Stimulated activated CD8-positive, alpha-beta memory T cell treated with anti-CD3 and anti-CD28 coated beads, Interleukin-4, amount 100 ng/mL, for 1 hour (primary cell): Measurements from ENCODE around the gene CHRM4.

Experiments
- DNase-seq, 2 donors: peaks; one replicate each; pipeline ENCODE4 v3.0.0-alpha.2; 2020; ENCODE audit warnings: low read depth in 2 of 2, low spot score in 1 of 2

The CHRM4 gene

GRCh38 chr11:46391578-46392420 is at the start of gene CHRM4:
TSS of gene CHRM4 (minus strand) at chr11:46391776. CDS start at chr11:46386557, 5,219 bp downstream.
- no peak for DNase-seq

DNA sequence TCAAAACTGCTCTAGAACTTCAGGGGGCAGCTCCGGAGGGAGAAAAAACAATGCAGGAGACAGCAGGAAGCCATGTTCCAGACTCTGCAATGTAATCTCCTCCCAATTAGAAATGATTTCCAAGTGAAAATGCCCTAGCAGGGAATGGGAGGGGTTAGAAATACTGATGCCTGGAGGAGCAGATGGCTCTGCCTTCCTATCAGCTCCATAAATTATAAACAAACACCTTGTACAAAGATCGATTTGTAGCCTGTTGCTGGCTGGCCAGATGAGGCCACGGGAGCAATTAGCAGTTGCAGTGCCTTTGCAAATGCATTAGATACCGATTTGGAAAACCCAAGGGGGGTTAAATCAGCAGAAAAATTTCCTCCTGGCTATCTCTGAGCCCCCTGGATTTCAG is 46.6 kb upstream of the CHRM4 start:
- no peak for DNase-seq

GRCh38 chr11:46437122-46437689 is 45.6 kb upstream of the CHRM4 start:
- no peak for DNase-seq

GRCh38 chr11:46436113-46436512 is 44.5 kb upstream of the CHRM4 start:
- no peak for DNase-seq

- no peak for DNase-seq
Observed at GRCh38 chr11:46435679-46436078, 44.1 kb upstream of the CHRM4 start.

- DNase-seq, result no peak
Observed at GRCh38 chr11:46431211-46431610, 39.6 kb upstream of the CHRM4 start.

DNA sequence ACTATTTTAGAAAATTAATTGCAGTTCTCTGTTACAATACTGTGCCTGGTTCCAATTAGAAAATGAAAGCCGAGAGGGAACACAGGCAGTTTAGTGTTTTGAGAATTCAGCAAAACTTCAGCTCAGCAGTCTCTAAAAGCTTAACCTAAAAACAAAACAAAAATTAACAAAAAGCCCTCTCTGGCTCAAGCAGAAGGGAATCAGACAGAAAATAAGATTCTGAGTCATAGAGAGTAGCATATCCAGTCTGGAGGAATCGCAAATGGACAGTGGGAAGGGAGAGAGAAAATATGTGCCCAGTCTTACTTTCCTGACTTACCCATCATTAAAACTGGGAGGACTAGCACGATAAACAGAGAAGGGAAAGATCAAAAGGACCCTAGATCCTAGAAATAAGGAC is 38.1 kb upstream of the CHRM4 start:
- DNase-seq, result no peak

GRCh38 chr11:46427364-46427763 is 35.8 kb upstream of the CHRM4 start:
- DNase-seq, result no peak

DNA sequence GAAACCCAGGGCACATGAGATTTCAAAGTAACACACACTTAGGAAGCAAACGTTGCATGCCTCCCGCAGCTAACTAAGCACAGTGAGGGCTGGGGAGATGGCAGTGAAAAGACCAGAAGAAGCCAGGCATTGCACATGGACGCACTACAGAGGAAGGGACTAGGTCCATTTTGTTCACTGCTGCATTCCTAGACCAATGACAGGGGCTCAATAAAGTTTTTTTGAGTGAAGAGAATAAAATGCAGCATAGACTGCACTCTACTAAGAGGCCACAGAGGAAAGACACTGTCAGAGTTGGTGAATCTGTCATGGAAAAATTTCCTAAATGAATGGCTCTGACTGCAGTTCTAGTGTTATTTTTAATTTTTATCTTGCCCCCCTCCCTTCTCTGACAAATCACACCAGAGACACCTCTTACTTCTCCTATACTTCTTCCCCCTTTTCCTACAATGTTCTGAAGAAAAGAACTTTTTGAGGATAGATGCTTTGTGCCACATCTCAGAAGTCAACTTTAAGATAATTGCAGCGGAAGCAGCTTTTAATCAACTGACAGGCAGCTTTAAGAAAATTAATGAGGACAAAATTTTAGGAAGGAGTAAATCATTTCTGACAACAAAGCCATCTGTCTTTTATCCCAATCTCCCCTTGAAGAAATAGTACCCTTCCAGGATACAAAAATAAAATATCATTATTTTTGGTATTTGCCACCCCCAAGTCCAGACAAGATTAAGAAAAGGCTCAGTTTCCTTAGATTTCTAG is 34.8 kb upstream of the CHRM4 start:
- no peak for DNase-seq

GRCh38 chr11:46422588-46422987 is 31.0 kb upstream of the CHRM4 start:
- no peak for DNase-seq

- DNase-seq, result no peak
Observed at GRCh38 chr11:46421257-46421880, 29.8 kb upstream of the CHRM4 start.

- DNase-seq, result no peak
Observed at GRCh38 chr11:46420513-46420912, 28.9 kb upstream of the CHRM4 start.

GRCh38 chr11:46418751-46419150 is 27.2 kb upstream of the CHRM4 start:
- DNase-seq, result no peak

DNA sequence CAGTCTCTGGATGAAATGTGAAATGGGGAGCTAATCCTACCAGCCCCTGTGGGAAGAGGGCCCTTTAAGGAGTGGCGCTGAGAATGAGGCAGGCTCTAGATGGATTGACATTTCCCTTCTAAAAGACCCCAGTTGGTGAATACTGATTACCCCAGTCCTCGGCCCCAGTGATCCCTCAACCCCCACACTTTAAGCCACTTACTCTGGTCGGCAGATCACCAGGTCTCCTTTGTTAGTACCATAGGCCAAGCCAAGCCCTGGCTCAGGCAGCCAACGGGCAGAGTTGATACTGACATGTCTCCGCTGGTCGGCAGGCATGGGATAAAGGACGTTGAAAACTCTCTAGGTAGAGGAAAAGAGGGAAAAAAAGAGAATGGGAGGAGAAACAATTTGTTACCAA is 26.1 kb upstream of the CHRM4 start:
- no peak for DNase-seq

GRCh38 chr11:46414879-46415278 is 23.3 kb upstream of the CHRM4 start:
- DNase-seq, result no peak

DNA sequence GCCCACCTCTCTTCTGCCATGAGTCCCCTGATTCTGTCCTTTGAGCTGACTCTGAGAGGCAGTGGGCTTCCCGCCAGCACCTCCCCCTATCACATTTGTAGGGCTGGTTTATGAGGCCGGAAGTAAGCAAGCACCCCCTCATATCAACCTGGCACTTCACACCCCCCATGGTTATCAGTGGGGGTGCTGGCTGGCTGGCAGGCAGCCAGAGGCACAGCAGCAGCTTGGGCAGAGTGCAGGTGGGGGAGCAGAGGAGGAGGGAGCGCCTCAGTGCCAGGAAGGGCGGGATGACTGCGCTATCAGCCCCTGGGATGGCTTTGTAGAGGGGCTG is 22.9 kb upstream of the CHRM4 start:
- no peak for DNase-seq

DNA sequence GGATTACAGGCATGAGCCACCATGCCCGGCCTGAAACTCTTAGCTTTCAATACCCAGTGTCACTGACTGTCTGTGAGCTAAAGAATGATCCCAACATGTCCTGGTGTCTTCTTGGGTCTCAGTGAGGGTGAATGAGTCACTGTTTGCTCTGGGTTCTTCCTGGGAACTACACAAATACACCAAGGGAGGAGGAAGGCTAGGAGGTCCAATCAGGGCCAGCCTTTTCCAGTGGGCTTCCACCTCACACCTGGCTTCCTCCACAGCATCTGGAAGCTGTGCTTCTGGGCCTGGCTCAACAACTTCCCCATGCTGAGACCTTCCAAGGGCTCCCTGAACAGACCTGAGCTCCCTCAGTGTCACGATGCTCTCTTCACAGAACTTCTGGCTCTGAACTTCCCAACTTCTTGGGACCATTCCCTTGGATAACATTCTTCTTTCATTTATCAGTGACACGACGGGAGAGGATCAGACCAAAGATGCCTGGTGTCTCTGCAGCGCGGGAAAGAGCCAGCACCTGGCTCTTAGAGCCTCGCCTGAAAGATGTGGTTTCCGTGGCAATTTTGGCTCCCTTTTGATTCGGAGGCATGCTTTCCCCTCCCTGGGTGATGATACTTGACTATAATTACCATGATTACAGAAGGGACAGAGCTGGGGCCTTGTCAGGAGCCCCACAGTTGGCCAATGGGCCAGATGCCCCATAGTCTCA is 22.3 kb upstream of the CHRM4 start:
- DNase-seq, result no peak

DNA sequence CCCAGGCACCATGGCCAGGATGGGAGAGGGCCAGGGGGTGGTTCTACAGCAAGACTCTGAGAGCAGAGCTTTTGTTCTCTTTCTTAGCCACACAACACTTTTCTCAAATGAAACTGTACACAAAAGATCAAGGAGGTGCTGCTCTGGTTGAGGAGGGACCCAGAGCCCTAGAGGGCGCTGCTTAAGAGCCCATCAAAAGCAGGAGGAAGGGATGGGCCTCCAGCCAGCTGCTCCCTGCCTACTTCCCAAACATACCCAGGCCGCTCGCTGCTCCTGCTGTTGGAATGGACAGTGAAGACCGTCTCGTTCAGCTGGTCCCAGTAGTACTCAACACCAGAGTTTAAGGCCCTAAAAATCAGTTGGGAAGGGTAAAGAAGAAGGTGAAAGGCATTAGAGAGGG is 18.4 kb upstream of the CHRM4 start:
- no peak for DNase-seq

DNA sequence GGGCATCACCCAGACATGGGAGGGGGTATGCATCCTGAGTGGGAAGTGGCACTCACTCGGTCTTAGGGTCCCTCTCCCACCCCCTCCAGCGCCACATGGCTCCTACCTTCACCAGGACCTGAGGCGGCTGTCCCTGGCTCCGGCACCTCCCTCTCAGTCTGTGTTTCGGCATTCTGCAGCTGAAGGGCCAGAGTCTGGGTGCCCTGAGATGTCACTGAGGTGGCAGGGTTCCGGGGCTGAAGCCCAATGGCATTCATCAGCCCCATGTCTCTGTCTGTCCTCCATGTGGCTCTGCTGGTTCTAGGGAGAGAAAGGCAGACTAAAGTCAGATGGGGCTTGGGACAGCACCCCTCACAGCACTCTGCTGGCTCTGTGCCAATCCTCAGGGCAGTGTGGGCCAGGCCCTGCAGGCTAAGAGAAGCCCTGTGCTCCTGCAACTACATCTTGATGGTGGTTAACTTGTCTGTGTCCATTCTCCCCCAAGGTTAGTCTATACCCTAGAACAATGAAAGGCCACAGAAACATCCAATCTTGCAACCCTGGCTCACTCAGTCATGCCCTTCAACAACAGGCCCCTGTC is 16.9 kb upstream of the CHRM4 start:
- DNase-seq, result no peak

GRCh38 chr11:46407635-46408034 is 16.1 kb upstream of the CHRM4 start:
- no peak for DNase-seq

- DNase-seq, result no peak
Observed at GRCh38 chr11:46404476-46405017, 13.0 kb upstream of the CHRM4 start.
